Tibial nerve (tissue), 4 donors: ENCODE data around the gene TGFB2. TPM values are rescaled to one million over a fixed set of nuclear protein-coding genes. Genes with fewer than 3 reads are reported as not detected.

Experiments
- DNase-seq, 2 donors: peaks; one replicate each; pipeline ENCODE4 v3.0.0-alpha.2; 2019; ENCODE audit warnings: low spot score in 2 of 2
- H3K27ac ChIP-seq, 4 donors: fragments of 200-600 bp; sonication (generic) in 3 of 4; one replicate each; pipeline ENCODE4 v1.5.1; 2017 to 2019; ENCODE audit warnings: mild to moderate bottlenecking in 1 of 4
- H3K27me3 ChIP-seq, 2 donors: fragments of 200-600 bp; sonication (generic) in 1 of 2; one replicate each; pipeline versions ENCODE4 v1.5.1 to v1.6.0; 2017 to 2019
- H3K36me3 ChIP-seq, 3 donors: fragments of 200-600 bp; sonication (generic); one replicate each; pipeline ENCODE4 v1.5.1; 2018 to 2019
- H3K4me1 ChIP-seq, 4 donors: fragments of 200-600 bp; sonication (generic) in 3 of 4; one replicate each; pipeline ENCODE4 v1.5.1; 2017 to 2019
- H3K4me3 ChIP-seq, 4 donors: fragments of 200-600 bp; sonication (generic) in 3 of 4; one replicate each; pipeline ENCODE4 v1.5.1; 2017 to 2019; ENCODE audit warnings: mild to moderate bottlenecking in 1 of 4, moderate library complexity in 1 of 4
- H3K9me3 ChIP-seq, 4 donors: fragments of 200-600 bp; sonication (generic) in 3 of 4; one replicate each; pipeline ENCODE4 v1.5.1; 2017 to 2019
- EP300 ChIP-seq, 2 donors: sonication (generic); formaldehyde crosslinking; IDR thresholded peaks; one replicate each; pipeline ENCODE4 v1.6.1; 2017; ENCODE audit warnings: antibody characterized with exemption in 2 of 2, mild to moderate bottlenecking in 1 of 2
- POLR2A ChIP-seq, 2 donors: fragments of 450-650 bp; IDR thresholded peaks; one replicate each; pipeline ENCODE4 v1.6.1; 2017; ENCODE audit warnings: antibody characterized with exemption in 2 of 2, mild to moderate bottlenecking in 2 of 2, moderate library complexity in 2 of 2
- WGBS, 2 donors: methylation state at CpG; one replicate each; pipeline ENCODE4 v1.1.5; 2018; 5-methylcytosine and 5-hydroxymethylcytosine counted together
- total RNA-seq, 4 donors: library from RNA; depleted of rRNA; stranded (reverse); fragments of >200 nt; gene quantifications; one replicate each; pipeline ENCODE4 v1.1.0, GENCODE V29; 2016
- TF ChIP-seq, protein P1 (sequence below), 5 experiments: fragments of 200-600 bp in 3 of 5; fragments of 450-650 bp in 2 of 5; sonication (generic) in 3 of 5; IDR thresholded peaks; one replicate each; pipeline ENCODE4 v1.5.1; 2016 to 2019; ENCODE audit warnings: antibody characterized with exemption in 5 of 5, mild to moderate bottlenecking in 3 of 5, moderate library complexity in 2 of 5

Gene TGFB2
- total RNA-seq, 4 donors from 2014 or later = 7.3 to 13.5 (median 8.3) TPM

GRCh38 chr1:218444588-218444987 is 99.5 kb downstream of the TGFB2 start:
- no peak overlapping the region for H3K27ac ChIP-seq
- DNase-seq = no peak
- WGBS, 2 donors = 56 to 66% methylated on average over 1 of the region's 1 CpG
- H3K27me3 ChIP-seq = no peaks in the 10 kb centered on the region
- H3K9me3 ChIP-seq = no peaks in the 10 kb centered on the region
- H3K36me3 ChIP-seq = no peaks in the 10 kb centered on the region
- TF ChIP-seq POLR2A (IDR thresholded peaks at IDR 0.05) = no peak
- TF ChIP-seq, protein P1, sequence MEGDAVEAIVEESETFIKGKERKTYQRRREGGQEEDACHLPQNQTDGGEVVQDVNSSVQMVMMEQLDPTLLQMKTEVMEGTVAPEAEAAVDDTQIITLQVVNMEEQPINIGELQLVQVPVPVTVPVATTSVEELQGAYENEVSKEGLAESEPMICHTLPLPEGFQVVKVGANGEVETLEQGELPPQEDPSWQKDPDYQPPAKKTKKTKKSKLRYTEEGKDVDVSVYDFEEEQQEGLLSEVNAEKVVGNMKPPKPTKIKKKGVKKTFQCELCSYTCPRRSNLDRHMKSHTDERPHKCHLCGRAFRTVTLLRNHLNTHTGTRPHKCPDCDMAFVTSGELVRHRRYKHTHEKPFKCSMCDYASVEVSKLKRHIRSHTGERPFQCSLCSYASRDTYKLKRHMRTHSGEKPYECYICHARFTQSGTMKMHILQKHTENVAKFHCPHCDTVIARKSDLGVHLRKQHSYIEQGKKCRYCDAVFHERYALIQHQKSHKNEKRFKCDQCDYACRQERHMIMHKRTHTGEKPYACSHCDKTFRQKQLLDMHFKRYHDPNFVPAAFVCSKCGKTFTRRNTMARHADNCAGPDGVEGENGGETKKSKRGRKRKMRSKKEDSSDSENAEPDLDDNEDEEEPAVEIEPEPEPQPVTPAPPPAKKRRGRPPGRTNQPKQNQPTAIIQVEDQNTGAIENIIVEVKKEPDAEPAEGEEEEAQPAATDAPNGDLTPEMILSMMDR (IDR thresholded peaks at IDR 0.05) = no peak
- peaks cover 0 to 4% (median 0%) of the 10 kb centered on the region in 4 donors for H3K4me1 ChIP-seq
- H3K4me3 ChIP-seq = no peak overlapping the region

- Histone ChIP-seq H3K27me3 (no peaks in the 10 kb centered on the region), H3K36me3 (no peaks in the 10 kb centered on the region), H3K4me1 (peaks cover 0 to 3% (median 0%) of the 10 kb centered on the region in 4 donors), H3K27ac (peak overlapping the region in 2 of 4 donors; percentile 24 to 81), H3K4me3 (no peak overlapping the region), H3K9me3 (no peaks in the 10 kb centered on the region)
- TF ChIP-seq POLR2A (IDR thresholded peaks at IDR 0.05) (no peak), EP300 (IDR thresholded peaks at IDR 0.05) (peak; percentile 16 to 75)
- TF ChIP-seq, protein P1 (IDR thresholded peaks at IDR 0.05) = no peak
- 88 to 91% methylated on average over 7 of the region's 7 CpGs for WGBS, 2 donors
- DNase-seq = no peak
Observed at GRCh38 chr1:218447010-218447689, 102.0 kb downstream of the TGFB2 start.

GRCh38 chr1:218451415-218451814 is 106.3 kb downstream of the TGFB2 start:
- DNase-seq = no peak
- Histone ChIP-seq H3K27me3 (no peaks in the 10 kb centered on the region), H3K36me3 (no peaks in the 10 kb centered on the region), H3K27ac (no peak overlapping the region), H3K4me3 (no peak overlapping the region), H3K9me3 (no peaks in the 10 kb centered on the region), H3K4me1 (peaks cover 0 to 2% (median 0%) of the 10 kb centered on the region in 4 donors)
- no peak for TF ChIP-seq EP300 (IDR thresholded peaks at IDR 0.05)
- TF ChIP-seq POLR2A (IDR thresholded peaks at IDR 0.05) = no peak
- TF ChIP-seq, protein P1 (IDR thresholded peaks at IDR 0.05) = no peak
- WGBS, 2 donors = 44 to 67% methylated on average over 3 of the region's 3 CpGs

DNA sequence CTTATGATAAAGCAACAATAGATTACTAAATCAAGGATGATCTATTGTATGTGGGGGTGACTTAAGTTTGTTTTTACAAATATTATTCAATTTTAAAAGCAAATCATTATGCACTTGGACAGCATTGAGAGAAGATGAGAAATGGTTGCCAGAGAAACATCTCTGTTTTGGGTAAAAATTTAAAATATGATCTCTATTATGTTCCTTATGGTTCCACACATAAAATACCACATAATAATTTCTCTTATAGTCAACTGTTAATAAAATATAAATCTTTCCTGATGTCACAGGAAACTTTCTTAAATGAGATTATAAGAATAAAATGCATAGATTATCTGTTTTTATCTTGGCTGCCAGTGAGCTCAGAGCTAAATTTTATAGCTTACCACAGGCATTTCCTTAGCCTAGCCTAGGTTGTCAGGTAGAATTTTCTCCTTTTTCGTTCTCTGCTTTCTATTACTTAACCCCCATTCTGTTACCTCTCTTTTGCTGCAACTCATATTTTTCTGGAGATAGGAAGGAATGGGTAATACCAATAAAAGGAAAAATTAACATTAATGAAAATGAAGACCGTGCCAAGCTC is 109.7 kb downstream of the TGFB2 start:
- DNase-seq = no peak
- Histone ChIP-seq H3K4me1 (peaks cover 0 to 10% (median 0%) of the 10 kb centered on the region in 4 donors), H3K4me3 (no peak overlapping the region), H3K27ac (no peak overlapping the region), H3K36me3 (no peaks in the 10 kb centered on the region), H3K9me3 (no peaks in the 10 kb centered on the region), H3K27me3 (no peaks in the 10 kb centered on the region)
- 90% methylated on average over 2 of the region's 2 CpGs for WGBS, 2 donors
- TF ChIP-seq, protein P1 (IDR thresholded peaks at IDR 0.05) = no peak
- TF ChIP-seq EP300 (IDR thresholded peaks at IDR 0.05) (no peak), POLR2A (IDR thresholded peaks at IDR 0.05) (no peak)

DNA sequence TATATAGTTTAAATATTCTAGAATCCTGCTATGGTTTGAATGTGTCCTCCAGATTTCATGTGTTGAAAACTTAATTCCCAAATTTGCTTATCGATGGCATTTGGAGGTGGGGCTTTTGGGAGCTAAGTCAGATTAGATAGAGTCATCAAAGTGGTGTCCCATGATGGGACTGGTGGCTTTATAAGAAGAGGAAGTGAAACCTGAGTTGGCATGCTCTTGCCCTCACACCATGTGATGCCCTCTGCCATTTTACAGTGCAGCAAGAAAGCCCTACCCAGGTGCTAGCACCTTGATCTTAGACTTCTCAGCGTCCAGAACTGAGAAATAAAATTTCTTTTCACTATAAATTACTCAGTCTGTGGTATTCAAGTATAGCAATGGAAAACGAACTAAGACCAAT is 111.3 kb downstream of the TGFB2 start:
- TF ChIP-seq EP300 (IDR thresholded peaks at IDR 0.05) (no peak), POLR2A (IDR thresholded peaks at IDR 0.05) (no peak)
- TF ChIP-seq, protein P1 (IDR thresholded peaks at IDR 0.05) = no peak
- Histone ChIP-seq H3K36me3 (no peaks in the 10 kb centered on the region), H3K9me3 (no peaks in the 10 kb centered on the region), H3K4me1 (peaks cover 0 to 21% (median 6%) of the 10 kb centered on the region in 4 donors), H3K4me3 (no peak overlapping the region), H3K27ac (no peak overlapping the region), H3K27me3 (no peaks in the 10 kb centered on the region)
- DNase-seq = no peak
- WGBS, 2 donors = 94% methylated on average over 3 of the region's 3 CpGs
